CD4-positive, alpha-beta memory T cell (primary cell): Measurements from ENCODE around the gene PAK5. TPM values are rescaled to one million over a fixed set of nuclear protein-coding genes. Genes with fewer than 3 reads are reported as not detected.

Source experiments
- CTCF ChIA-PET: fragments of 350-600 bp; sonication (Branson Sonifier 250); formaldehyde crosslinking; loops from one replicate; lab custom pipeline; 2021; ENCODE audit warnings: inconsistent platforms; ENCODE audit not compliant: partially characterized antibody; lab: Charles Lee
- POLR2A ChIA-PET: fragments of 350-600 bp; sonication (Branson Sonifier 250); formaldehyde crosslinking; loops from one replicate; lab custom pipeline; 2021; ENCODE audit not compliant: partially characterized antibody; lab: Charles Lee
- DNase-seq, 5 donors: peaks; one replicate each; pipeline versions ENCODE4 v3.0.0 to v3.0.0-alpha.2; 2020 to 2022; ENCODE audit warnings: mixed read lengths in 1 of 5
- H3K27ac ChIP-seq: one replicate; pipeline ENCODE4 v1.7.0; 2013; ENCODE audit warnings: low read depth, low read length
- H3K27me3 ChIP-seq: 2 replicates; pipeline ENCODE4 v1.7.0; 2013; ENCODE audit warnings: mild to moderate bottlenecking, low read length, moderate library complexity; ENCODE audit not compliant: insufficient read depth
- H3K36me3 ChIP-seq: 2 replicates; pipeline ENCODE4 v1.7.0; 2013; ENCODE audit warnings: mild to moderate bottlenecking, low read length, moderate library complexity; ENCODE audit not compliant: insufficient read depth
- H3K4me1 ChIP-seq: 2 replicates; pipeline ENCODE4 v1.7.0; 2013; ENCODE audit warnings: mild to moderate bottlenecking, low read length, moderate library complexity; ENCODE audit not compliant: insufficient read depth
- H3K4me3 ChIP-seq, 2 donors: one replicate each; pipeline ENCODE4 v1.7.0; 2013; ENCODE audit warnings: low read length in 2 of 2, mild to moderate bottlenecking in 1 of 2
- H3K9me3 ChIP-seq, 2 donors: one replicate each; pipeline ENCODE4 v1.7.0; 2013; ENCODE audit warnings: low read length in 2 of 2, control low read depth in 1 of 2; ENCODE audit not compliant: control insufficient read depth in 1 of 2
- H3K27ac Mint-ChIP-seq, 7 donors: one replicate each; pipeline ENCODE4 v1.8.0; 2020 to 2021; ENCODE audit warnings: mixed read lengths in 7 of 7, mild to moderate bottlenecking in 6 of 7, inconsistent platforms in 3 of 7, moderate library complexity in 3 of 7
- H3K27me3 Mint-ChIP-seq, 2 donors: one replicate each; pipeline ENCODE4 v1.8.0; 2020 to 2021; ENCODE audit warnings: mixed read lengths in 2 of 2
- H3K36me3 Mint-ChIP-seq, 2 donors: one replicate each; pipeline ENCODE4 v1.8.0; 2020 to 2021; ENCODE audit warnings: mixed read lengths in 2 of 2, inconsistent platforms in 1 of 2, mild to moderate bottlenecking in 1 of 2
- H3K4me1 Mint-ChIP-seq, 4 donors: one replicate each; pipeline ENCODE4 v1.8.0; 2020 to 2021; ENCODE audit warnings: mixed read lengths in 4 of 4, mild to moderate bottlenecking in 1 of 4
- H3K4me3 Mint-ChIP-seq, 8 donors: one replicate each; pipeline ENCODE4 v1.8.0; 2020 to 2021; ENCODE audit warnings: mixed read lengths in 8 of 8, mild to moderate bottlenecking in 7 of 8, moderate library complexity in 6 of 8, inconsistent platforms in 3 of 8
- H3K9me3 Mint-ChIP-seq, 8 donors: one replicate each; pipeline ENCODE4 v1.8.0; 2020 to 2021; ENCODE audit warnings: mixed read lengths in 8 of 8, mild to moderate bottlenecking in 5 of 8, inconsistent platforms in 3 of 8, moderate library complexity in 1 of 8
- intact Hi-C: fragments of 100-400 bp; cut with micrococcal nuclease; formaldehyde crosslinking; loops from one replicate; pipeline ENCODE4 v1.15.1; 2023
- polyA plus RNA-seq, 2 donors: library from polyadenylated mRNA; unstranded; fragments of 300-500 nt; fragmentation: Illumina TruSeq; gene quantifications; one replicate each; pipeline ENCODE4 v1.2.3, GENCODE V29; 2021
- total RNA-seq, 2 experiments: library from RNA; stranded (reverse); gene quantifications; one replicate each; pipeline ENCODE4 v1.2.3, GENCODE V29; 2021

Gene PAK5
- total and polyA plus RNA-seq, 4 experiments from 2014 or later, result not detected

- intact Hi-C loops, result no loop called here
- Histone ChIP-seq H3K27ac (no peak overlapping the region), H3K4me3 (no peak overlapping the region), H3K36me3 (no peaks in the 10 kb centered on the region), H3K4me1 (no peaks in the 10 kb centered on the region), H3K27me3 (no peaks in the 10 kb centered on the region), H3K9me3 (no peaks in the 10 kb centered on the region)
- CTCF ChIA-PET, result no interaction called here
- Mint-ChIP-seq H3K36me3 (no peaks in the 10 kb centered on the region), H3K27me3 (no peaks in the 10 kb centered on the region), H3K27ac (no peak overlapping the region), H3K4me1 (no peaks in the 10 kb centered on the region), H3K9me3 (peaks cover 0 to 20% (median 6%) of the 10 kb centered on the region in 8 donors), H3K4me3 (no peak overlapping the region)
- no peak for DNase-seq
- POLR2A ChIA-PET, result no interaction called here
These were observed 94.3 kb downstream of the PAK5 start for GRCh38 chr20:9744551-9744950.

DNA sequence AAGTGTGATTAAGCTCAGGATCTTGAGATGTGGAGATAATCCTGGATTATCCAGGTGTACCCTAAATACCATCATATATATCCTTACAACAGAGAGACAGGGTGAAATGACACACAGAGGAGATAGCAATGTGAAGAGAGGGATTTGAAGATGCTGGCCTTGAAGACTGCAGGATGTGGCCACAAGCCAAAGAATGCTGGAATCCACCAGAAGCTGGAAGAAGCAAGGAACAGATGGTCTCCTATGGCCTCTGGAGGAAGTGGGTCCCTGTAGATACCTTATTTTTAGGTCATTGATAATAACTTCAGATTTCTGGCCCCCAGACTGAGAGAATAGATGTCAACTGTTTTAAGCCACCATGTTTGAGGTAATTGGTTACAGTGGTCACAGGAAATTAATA, 95.0 kb downstream of the PAK5 start:
- H3K4me1 Mint-ChIP-seq, result no peaks in the 10 kb centered on the region
- H3K27ac ChIP-seq, result no peak overlapping the region
- no peaks in the 10 kb centered on the region for H3K36me3 ChIP-seq
- DNase-seq, result no peak
- no peak overlapping the region for H3K4me3 ChIP-seq
- ChIA-PET POLR2A (no interaction called here), CTCF (no interaction called here)
- no peaks in the 10 kb centered on the region for H3K9me3 ChIP-seq
- peaks cover 0 to 20% (median 5%) of the 10 kb centered on the region in 8 donors for H3K9me3 Mint-ChIP-seq
- H3K27me3 Mint-ChIP-seq, result no peaks in the 10 kb centered on the region
- intact Hi-C loops, result no loop called here
- no peaks in the 10 kb centered on the region for H3K27me3 ChIP-seq
- no peaks in the 10 kb centered on the region for H3K4me1 ChIP-seq
- H3K36me3 Mint-ChIP-seq, result no peaks in the 10 kb centered on the region
- H3K4me3 Mint-ChIP-seq, result no peak overlapping the region
- H3K27ac Mint-ChIP-seq, result no peak overlapping the region

DNA sequence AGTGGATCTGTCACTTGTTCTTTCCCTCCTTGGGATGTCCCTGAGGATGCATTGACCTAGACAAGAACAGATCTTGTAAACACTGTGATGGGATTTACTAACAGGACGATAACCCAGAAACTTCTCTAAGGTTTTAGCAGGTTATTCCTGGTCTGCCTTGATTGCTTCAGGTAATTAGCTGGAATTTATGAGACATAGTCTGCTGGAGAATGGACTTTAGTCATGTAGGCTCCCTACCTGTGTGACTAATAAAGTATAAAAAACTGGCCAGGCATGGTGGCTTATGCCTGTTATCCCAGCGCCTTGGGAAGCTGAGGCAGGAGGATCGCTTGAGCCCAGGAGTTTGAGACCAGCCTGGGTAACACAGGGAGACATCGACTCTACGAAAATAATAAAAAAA, 96.1 kb downstream of the PAK5 start:
- Mint-ChIP-seq H3K27ac (no peak overlapping the region), H3K36me3 (no peaks in the 10 kb centered on the region), H3K4me1 (no peaks in the 10 kb centered on the region), H3K4me3 (no peak overlapping the region), H3K27me3 (no peaks in the 10 kb centered on the region), H3K9me3 (peaks cover 0 to 18% (median 5%) of the 10 kb centered on the region in 8 donors)
- Histone ChIP-seq H3K27me3 (no peaks in the 10 kb centered on the region), H3K4me1 (no peaks in the 10 kb centered on the region), H3K36me3 (no peaks in the 10 kb centered on the region), H3K4me3 (no peak overlapping the region), H3K27ac (no peak overlapping the region), H3K9me3 (no peaks in the 10 kb centered on the region)
- ChIA-PET POLR2A (no interaction called here), CTCF (no interaction called here)
- intact Hi-C loops, result no loop called here
- no peak for DNase-seq

GRCh38 chr20:9741996-9742395, 96.9 kb downstream of the PAK5 start:
- Histone ChIP-seq H3K4me3 (no peak overlapping the region), H3K27me3 (no peaks in the 10 kb centered on the region), H3K36me3 (no peaks in the 10 kb centered on the region), H3K4me1 (no peaks in the 10 kb centered on the region), H3K9me3 (no peaks in the 10 kb centered on the region), H3K27ac (no peak overlapping the region)
- intact Hi-C loops, result no loop called here
- no peaks in the 10 kb centered on the region for H3K36me3 Mint-ChIP-seq
- DNase-seq, result no peak
- peaks cover 0 to 18% (median 5%) of the 10 kb centered on the region in 8 donors for H3K9me3 Mint-ChIP-seq
- POLR2A ChIA-PET, result no interaction called here
- H3K27ac Mint-ChIP-seq, result no peak overlapping the region
- CTCF ChIA-PET, result no interaction called here
- H3K27me3 Mint-ChIP-seq, result no peaks in the 10 kb centered on the region
- no peak overlapping the region for H3K4me3 Mint-ChIP-seq
- no peaks in the 10 kb centered on the region for H3K4me1 Mint-ChIP-seq

DNA sequence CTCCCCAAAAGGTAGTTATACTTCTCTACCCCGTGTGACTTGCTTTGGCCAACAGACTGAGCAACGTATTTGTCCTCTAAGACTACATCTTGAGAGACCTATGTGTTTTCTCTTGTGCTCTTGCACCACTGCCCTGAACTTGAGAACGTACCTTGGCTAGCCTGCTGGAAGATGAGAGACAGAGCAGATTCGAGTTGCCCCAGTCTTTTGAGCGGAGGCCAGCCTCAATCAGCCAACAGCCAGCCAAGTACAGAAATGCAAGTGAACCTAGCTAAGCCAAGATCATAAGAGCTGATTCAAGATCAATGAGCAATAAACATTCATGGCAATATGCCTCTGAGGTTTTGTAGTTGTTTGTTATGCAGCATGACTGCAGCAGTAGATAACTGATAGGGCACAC, 98.4 kb downstream of the PAK5 start:
- POLR2A ChIA-PET, result no interaction called here
- intact Hi-C loops, result no loop called here
- DNase-seq, result no peak

GRCh38 chr20:9739991-9740390, 98.9 kb downstream of the PAK5 start:
- Histone ChIP-seq H3K9me3 (no peaks in the 10 kb centered on the region), H3K4me1 (no peaks in the 10 kb centered on the region), H3K27me3 (no peaks in the 10 kb centered on the region), H3K4me3 (no peak overlapping the region), H3K27ac (no peak overlapping the region), H3K36me3 (no peaks in the 10 kb centered on the region)
- DNase-seq, result no peak
- POLR2A ChIA-PET, result no interaction called here
- intact Hi-C loops, result no loop called here
- CTCF ChIA-PET, result no interaction called here
- H3K9me3 Mint-ChIP-seq, result peaks cover 0 to 14% (median 5%) of the 10 kb centered on the region in 8 donors
- no peaks in the 10 kb centered on the region for H3K36me3 Mint-ChIP-seq
- no peak overlapping the region for H3K27ac Mint-ChIP-seq
- no peaks in the 10 kb centered on the region for H3K4me1 Mint-ChIP-seq
- H3K4me3 Mint-ChIP-seq, result no peak overlapping the region
- H3K27me3 Mint-ChIP-seq, result no peaks in the 10 kb centered on the region

More for the DNA sequence above, 98.4 kb downstream of the PAK5 start:
- H3K4me3 ChIP-seq, result no peak overlapping the region
- H3K4me3 Mint-ChIP-seq, result no peak overlapping the region
- peaks cover 0 to 12% (median 5%) of the 10 kb centered on the region in 8 donors for H3K9me3 Mint-ChIP-seq
- H3K27me3 ChIP-seq, result no peaks in the 10 kb centered on the region
- no peak overlapping the region for H3K27ac ChIP-seq
- no peaks in the 10 kb centered on the region for H3K4me1 Mint-ChIP-seq
- H3K27me3 Mint-ChIP-seq, result no peaks in the 10 kb centered on the region
- H3K36me3 Mint-ChIP-seq, result no peaks in the 10 kb centered on the region
- no peak overlapping the region for H3K27ac Mint-ChIP-seq
- CTCF ChIA-PET, result no interaction called here
- H3K4me1 ChIP-seq, result no peaks in the 10 kb centered on the region
- no peaks in the 10 kb centered on the region for H3K9me3 ChIP-seq
- no peaks in the 10 kb centered on the region for H3K36me3 ChIP-seq

- H3K4me3 Mint-ChIP-seq, result no peak overlapping the region
- Histone ChIP-seq H3K27ac (no peak overlapping the region), H3K27me3 (no peaks in the 10 kb centered on the region), H3K4me1 (no peaks in the 10 kb centered on the region), H3K36me3 (no peaks in the 10 kb centered on the region), H3K4me3 (no peak overlapping the region), H3K9me3 (no peaks in the 10 kb centered on the region)
- ChIA-PET POLR2A (no interaction called here), CTCF (no interaction called here)
- DNase-seq, result no peak
- H3K27ac Mint-ChIP-seq, result no peak overlapping the region
- no peaks in the 10 kb centered on the region for H3K27me3 Mint-ChIP-seq
- H3K36me3 Mint-ChIP-seq, result no peaks in the 10 kb centered on the region
- intact Hi-C loops, result no loop called here
- H3K9me3 Mint-ChIP-seq, result peaks cover 2 to 9% (median 4%) of the 10 kb centered on the region in 8 donors
- H3K4me1 Mint-ChIP-seq, result no peaks in the 10 kb centered on the region
These were observed 102.5 kb downstream of the PAK5 start for GRCh38 chr20:9736373-9736772.
